Calu3 (cell line): ENCODE data around the gene LDLRAD4. TPM values are rescaled to one million over a fixed set of nuclear protein-coding genes. Genes with fewer than 3 reads are reported as not detected.

ENCODE experiments used
- BruUV-seq: library from RNA; stranded (reverse); fragments of 400-500 nt; replicated peaks from 2 replicates; lab custom pipeline; 2021; lab: Mats Ljungman, UMichigan
- CTCF ChIA-PET: fragments of 300-600 bp; sonication (Branson Sonifier 250); formaldehyde crosslinking; loops from one replicate; lab custom pipeline; 2022; ENCODE audit warnings: antibody characterized with exemption; lab: Charles Lee
- DNase-seq: peaks from one replicate; pipeline ENCODE4 v3.0.0; 2022
- H3K27ac Mint-ChIP-seq: one replicate; pipeline ENCODE4 v1.8.0; 2022; ENCODE audit warnings: mixed read lengths; ENCODE audit not compliant: unreplicated experiment
- H3K27me3 Mint-ChIP-seq: one replicate; pipeline ENCODE4 v1.8.0; 2022; ENCODE audit warnings: mixed read lengths; ENCODE audit not compliant: unreplicated experiment
- H3K36me3 Mint-ChIP-seq: one replicate; pipeline ENCODE4 v1.8.0; 2022; ENCODE audit warnings: mild to moderate bottlenecking, moderate library complexity, mixed read lengths; ENCODE audit not compliant: insufficient read depth, unreplicated experiment
- H3K4me1 Mint-ChIP-seq: one replicate; pipeline ENCODE4 v1.8.0; 2022; ENCODE audit warnings: mild to moderate bottlenecking, low read depth, mixed read lengths; ENCODE audit not compliant: unreplicated experiment
- H3K4me3 Mint-ChIP-seq: one replicate; pipeline ENCODE4 v1.8.0; 2022; ENCODE audit warnings: mild to moderate bottlenecking, low read depth, moderate library complexity, mixed read lengths; ENCODE audit not compliant: unreplicated experiment
- H3K9me3 Mint-ChIP-seq: one replicate; pipeline ENCODE4 v1.8.0; 2022; ENCODE audit warnings: low read depth, mixed read lengths; ENCODE audit not compliant: unreplicated experiment
- CTCF ChIP-seq: fragments of 200-600 bp; IDR thresholded peaks from one replicate; pipeline ENCODE4 v1.8.0; 2022; ENCODE audit warnings: antibody characterized with exemption; ENCODE audit not compliant: unreplicated experiment
- intact Hi-C: fragments of 100-400 bp; cut with micrococcal nuclease; formaldehyde crosslinking; loops from one replicate; pipeline ENCODE4 v1.10.0; 2022; ENCODE audit not compliant: unreplicated experiment
- total RNA-seq: library from RNA; stranded (reverse); gene quantifications from 2 replicates; pipeline ENCODE4 v1.2.3, GENCODE V29; 2022

LDLRAD4 gene
- total RNA-seq, 1 experiment from 2014 or later: 0.50 TPM

GRCh38 chr18:13446024-13446423, 227.5 kb downstream of the LDLRAD4 start:
- CTCF ChIA-PET: no interaction called here
- no peaks in the 10 kb centered on the region for H3K4me1 Mint-ChIP-seq
- BruUV-seq: no TSS peak
- H3K4me3 Mint-ChIP-seq: no peak overlapping the region
- H3K9me3 Mint-ChIP-seq: no peaks in the 10 kb centered on the region
- TF ChIP-seq CTCF: no peak
- no peaks in the 10 kb centered on the region for H3K36me3 Mint-ChIP-seq
- DNase-seq: no peak
- intact Hi-C loops: no loop called here
- no peak overlapping the region for H3K27ac Mint-ChIP-seq
- H3K27me3 Mint-ChIP-seq: peaks cover 31% of the 10 kb centered on the region

DNA sequence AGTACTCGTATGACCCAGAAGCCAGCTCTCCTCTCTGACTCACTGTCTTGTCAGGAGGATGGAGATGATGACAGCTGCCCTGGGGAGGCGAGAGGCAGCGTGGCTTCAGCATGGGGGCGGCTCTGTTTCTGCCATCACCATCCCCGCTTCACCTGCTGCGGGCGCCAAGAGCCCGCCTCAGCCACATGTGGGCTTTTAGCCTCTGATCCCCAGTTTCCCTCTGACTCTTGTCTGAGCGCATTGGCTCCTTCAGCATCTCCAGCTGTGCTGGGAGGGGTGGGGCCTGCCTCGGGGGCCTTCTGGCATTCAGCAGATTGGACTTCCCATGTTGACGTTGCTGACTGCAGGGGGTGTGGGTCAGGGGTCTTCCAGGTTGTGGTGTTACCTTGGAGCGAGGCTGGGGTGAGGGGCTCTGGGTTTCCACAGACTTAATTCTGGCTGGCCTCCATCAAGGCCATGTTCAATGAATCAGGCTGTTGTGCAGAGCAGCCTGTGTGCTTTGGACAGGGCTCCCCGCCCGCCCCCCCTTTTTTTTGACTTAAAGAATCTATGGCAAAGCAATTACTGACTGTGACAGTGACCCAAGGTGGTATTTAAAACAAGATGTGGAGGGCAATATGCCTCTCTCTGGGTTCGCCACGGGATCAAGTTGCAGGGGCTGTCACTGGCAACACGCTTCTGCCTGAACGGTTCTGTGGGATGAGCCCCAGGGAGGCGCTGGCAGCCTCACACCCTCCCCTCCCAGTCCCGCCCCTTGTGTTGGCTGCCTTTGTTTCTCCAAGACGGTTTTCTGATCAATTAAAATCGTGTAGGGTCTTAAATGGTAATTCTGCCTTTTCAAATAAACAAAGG, 228.3 kb downstream of the LDLRAD4 start:
- CTCF ChIA-PET: no interaction called here
- no peak overlapping the region for H3K27ac Mint-ChIP-seq
- intact Hi-C loops: no loop called here
- no peaks in the 10 kb centered on the region for H3K36me3 Mint-ChIP-seq
- no peak overlapping the region for H3K4me3 Mint-ChIP-seq
- H3K4me1 Mint-ChIP-seq: no peaks in the 10 kb centered on the region
- no peak for TF ChIP-seq CTCF
- H3K27me3 Mint-ChIP-seq: peaks cover 39% of the 10 kb centered on the region
- no peaks in the 10 kb centered on the region for H3K9me3 Mint-ChIP-seq
- BruUV-seq: no TSS peak
- DNase-seq: no peak

DNA sequence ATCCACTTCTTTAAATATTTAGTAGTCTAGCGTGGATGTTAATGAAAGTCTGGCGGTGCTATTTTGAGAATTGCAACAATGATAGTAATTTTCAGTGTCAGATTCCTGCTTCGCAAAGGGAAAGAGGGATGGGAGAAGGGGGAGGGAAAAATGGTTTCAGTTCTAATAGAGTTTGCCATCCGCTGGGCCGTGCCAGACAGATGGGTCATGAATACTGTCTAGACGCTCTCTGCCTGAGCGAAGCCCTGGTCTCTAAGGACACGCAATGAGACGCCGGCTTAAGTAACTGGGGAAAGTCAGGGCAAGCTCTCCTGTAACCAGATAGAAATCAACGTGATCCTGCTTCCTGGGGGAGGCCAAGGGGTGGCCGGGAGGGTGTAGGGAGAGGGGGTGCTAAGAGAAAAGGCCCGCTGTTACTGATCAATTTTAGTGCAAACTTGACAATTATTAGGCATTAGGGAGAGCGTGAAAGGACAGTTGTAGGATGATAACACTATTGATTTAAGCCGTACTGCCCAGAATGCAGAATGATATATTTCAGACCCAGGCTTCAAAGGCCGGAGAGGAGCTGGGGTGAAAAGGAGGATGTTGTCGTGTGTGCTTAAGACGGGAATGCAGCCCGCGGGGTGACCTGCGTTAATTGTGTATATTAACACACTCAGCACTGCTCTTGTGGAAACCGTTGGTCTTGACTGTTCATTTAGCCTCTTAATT, 229.2 kb downstream of the LDLRAD4 start:
- Mint-ChIP-seq H3K4me1 (no peaks in the 10 kb centered on the region), H3K27me3 (peaks cover 48% of the 10 kb centered on the region), H3K27ac (no peak overlapping the region), H3K9me3 (no peaks in the 10 kb centered on the region), H3K4me3 (no peak overlapping the region), H3K36me3 (no peaks in the 10 kb centered on the region)
- intact Hi-C loops: no loop called here
- no TSS peak for BruUV-seq
- no peak for TF ChIP-seq CTCF
- CTCF ChIA-PET: no interaction called here
- no peak for DNase-seq

- H3K4me1 Mint-ChIP-seq: no peaks in the 10 kb centered on the region
- CTCF ChIA-PET: interaction anchor here (0.8 kb wide), 1 partner anchor 43 kb away, joined by 4 read pairs; no protein-coding TSS in a partner anchor
- H3K36me3 Mint-ChIP-seq: no peaks in the 10 kb centered on the region
- no peak overlapping the region for H3K4me3 Mint-ChIP-seq
- intact Hi-C loops: no loop called here
- no TSS peak for BruUV-seq
- H3K27me3 Mint-ChIP-seq: peaks cover 52% of the 10 kb centered on the region
- H3K9me3 Mint-ChIP-seq: no peaks in the 10 kb centered on the region
- no peak for TF ChIP-seq CTCF
- no peak for DNase-seq
- H3K27ac Mint-ChIP-seq: no peak overlapping the region
Observed at GRCh38 chr18:13448335-13448795, 229.8 kb downstream of the LDLRAD4 start.
